Fibroblast of skin of back (primary cell): ENCODE data around the gene KCNQ1.

Source experiments
- DNase-seq: peaks from one replicate; pipeline ENCODE4 v3.0.0-alpha.2; 2013

KCNQ1 gene

DNA sequence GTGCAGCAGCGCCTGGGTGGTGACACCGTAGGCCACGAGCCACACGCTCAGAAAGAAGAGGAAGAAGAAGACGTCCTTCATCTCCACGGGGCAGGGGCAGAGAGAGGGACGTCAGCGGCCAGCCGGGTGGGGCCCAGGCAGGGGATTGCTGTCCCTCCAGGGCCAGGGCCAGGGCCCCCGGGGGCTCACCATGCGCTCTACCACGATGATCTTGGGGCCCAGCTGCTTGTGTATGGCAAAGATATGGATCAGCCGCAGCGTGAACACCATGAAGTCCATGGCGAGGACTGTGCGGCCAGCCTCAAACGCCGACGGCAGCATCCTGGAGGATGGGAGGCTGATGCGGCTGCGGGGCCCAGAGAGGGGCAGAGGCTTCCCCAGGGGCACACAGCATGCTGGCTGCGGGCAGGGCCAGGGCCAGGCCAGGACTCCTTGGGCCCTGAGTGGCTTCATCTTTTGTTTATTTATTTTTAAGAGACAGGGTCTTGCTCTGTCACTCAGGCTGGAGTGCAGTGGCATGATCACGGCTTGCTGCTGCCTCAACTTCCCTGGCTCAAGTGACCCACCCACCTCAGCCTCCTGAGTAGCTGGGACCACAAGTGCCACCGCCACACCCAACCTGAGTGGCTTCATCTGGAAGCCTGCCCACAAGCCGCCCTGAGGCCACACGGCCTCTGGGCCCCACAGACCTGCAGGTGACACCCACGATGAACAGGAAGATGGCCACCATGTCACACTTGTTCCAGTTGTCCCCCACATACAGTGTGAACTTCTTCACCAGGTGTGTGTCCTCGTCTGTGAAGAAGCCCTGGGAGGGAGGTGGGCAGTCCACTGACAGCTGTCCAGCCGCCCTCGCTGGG lies 33.1 kb upstream of the KCNQ1 start:
- no peak for DNase-seq

DNA sequence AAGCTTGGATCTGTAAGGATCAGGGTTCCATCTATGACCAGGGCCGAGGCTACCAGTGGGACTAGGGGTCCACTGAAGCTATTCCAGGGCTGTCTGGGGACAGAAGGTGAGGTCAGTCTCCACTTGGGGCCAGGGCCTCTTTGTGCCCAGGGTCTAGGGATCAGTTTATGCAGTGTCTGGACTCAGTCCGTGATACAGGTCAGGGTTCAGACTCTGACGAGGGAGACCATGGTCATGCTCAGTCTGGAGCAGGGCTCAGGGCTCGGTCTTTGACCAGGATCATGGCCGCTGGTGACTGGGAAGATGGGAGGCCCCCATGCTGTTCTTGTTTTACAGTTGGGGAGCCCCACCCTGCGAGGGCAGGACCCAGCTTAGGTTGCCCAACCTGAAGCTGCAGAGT lies 32.5 kb upstream of the KCNQ1 start:
- no peak for DNase-seq

- no peak for DNase-seq
Observed at GRCh38 chr11:2413742-2414579, 30.8 kb upstream of the KCNQ1 start.

DNA sequence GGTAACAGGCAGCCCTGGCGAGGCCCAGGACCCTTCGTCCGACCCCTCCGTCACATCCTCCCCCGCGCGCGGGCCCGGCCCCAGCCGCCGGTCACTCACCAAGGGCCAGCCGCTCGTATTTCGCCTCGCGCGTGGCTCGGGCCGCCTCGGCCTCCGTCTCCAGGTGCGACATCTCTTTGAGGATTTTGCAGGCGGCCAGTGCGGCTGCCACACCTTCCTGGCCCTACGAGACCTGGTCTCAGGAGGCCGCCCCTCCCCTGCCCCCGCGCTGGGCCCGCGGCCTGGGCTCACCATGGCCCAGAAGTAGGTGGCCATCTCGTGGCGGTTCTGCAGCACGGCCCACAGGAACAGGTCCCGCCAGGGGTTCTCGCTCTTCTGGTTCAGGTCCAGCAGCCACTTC lies 30.2 kb upstream of the KCNQ1 start:
- DNase-seq: no peak

DNA sequence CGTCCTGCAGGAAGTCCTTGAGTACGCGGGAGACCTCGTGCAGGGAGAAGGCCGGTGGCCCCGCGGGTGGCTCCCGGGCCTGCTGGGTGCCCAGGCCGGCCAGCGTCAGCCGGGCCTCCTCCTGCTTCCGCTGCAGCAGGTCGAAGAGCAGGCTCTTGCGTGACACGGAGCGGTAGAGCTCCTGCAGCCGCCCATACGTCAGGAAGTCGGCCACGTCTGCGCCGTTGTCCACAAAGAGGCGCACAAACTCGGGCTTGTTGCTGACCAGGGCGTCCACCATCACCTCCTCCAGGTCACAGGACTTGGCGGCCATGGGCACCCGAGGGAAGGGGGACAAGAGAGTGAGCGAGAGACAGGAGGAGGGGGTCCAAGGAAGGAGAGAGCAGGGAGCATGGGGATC lies 29.6 kb upstream of the KCNQ1 start:
- no peak for DNase-seq

GRCh38 chr11:2415601-2416380 lies 29.0 kb upstream of the KCNQ1 start:
- DNase-seq: no peak

- DNase-seq: no peak
Observed at GRCh38 chr11:2416765-2417164, 28.0 kb upstream of the KCNQ1 start.

DNA sequence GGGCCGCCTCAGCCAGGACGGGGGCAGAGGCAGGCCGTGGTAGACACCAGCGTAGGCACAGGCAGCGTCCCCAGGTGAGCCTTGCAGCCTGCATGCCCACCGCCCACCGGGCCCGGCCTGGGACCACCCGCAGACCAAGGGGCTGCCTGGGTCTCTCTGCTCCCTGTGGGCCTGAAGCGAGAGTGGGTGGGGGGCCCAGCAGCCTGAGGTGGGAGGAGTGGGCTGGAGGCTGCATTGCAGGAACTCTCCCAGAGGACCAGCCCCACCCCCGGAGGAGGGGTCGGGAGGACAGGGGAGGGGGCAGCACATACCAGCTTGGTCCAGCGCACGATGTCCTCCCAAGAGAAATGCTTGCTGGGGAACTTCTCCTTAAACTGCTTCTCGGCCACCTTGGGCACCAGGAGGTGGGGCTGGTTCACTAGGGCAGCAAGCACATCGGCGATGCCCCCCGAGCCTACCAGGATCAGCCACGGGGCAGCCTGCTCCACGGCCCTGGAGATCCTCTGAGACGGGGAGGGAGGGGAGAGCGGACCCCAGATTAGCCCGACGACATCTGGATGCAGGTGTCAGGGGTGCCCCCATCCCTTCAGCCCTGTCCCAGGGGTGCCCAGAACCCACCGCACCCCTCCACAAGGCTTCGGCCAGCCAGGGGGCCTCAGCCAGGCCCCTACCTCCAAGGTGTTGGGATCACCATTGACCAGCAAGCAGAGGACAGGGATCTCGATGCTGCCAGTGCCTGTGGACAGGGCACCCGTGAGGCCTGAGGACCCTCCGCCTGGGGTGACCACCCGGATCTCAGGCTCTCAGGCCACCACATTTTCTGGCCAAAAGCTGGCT lies 26.7 kb upstream of the KCNQ1 start:
- no peak for DNase-seq

- DNase-seq: no peak
Observed at GRCh38 chr11:2418693-2419360, 26.0 kb upstream of the KCNQ1 start.

- peak; percentile 55 for DNase-seq
Observed at GRCh38 chr11:2419638-2420501, 24.9 kb upstream of the KCNQ1 start.

GRCh38 chr11:2420502-2421225 lies 24.1 kb upstream of the KCNQ1 start:
- peak; percentile 56 for DNase-seq

DNA sequence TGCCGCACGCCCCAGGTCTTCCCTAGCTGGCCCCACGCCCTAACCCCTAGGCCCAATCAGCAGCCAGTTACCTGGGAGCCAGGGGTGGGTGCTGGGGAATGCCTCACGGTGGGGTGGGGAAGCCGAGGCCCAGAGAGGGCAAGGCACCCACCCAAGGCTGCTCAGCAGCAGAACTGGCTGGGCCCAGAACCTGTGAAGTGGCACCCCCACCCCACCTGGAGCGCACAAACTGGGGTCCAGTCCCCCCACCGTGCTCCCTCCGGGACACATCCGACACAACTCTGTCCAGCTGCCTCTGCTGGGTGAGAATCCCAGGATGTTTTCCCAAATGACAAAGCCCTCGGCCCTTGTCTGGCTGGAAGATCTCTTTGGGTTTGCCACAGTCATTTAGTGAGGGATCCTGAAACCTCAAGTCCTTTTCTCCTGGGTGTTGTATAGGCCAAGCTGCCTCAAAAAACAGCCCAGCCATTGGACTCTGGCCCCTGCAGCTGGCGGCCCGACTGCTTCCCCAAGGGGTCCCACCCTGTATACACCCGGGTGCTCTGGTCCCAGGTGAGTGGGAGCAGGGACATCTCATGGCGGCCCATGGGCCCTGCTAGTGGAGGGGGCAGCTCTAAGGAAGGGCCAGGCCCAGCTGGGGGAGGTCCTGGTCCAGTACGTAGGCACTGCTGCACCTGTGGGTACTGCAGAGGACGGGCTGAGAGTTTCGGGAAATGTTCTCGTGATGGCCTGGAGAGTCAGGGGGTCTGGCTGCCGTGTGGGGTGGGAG lies 23.4 kb upstream of the KCNQ1 start:
- DNase-seq: no peak

DNA sequence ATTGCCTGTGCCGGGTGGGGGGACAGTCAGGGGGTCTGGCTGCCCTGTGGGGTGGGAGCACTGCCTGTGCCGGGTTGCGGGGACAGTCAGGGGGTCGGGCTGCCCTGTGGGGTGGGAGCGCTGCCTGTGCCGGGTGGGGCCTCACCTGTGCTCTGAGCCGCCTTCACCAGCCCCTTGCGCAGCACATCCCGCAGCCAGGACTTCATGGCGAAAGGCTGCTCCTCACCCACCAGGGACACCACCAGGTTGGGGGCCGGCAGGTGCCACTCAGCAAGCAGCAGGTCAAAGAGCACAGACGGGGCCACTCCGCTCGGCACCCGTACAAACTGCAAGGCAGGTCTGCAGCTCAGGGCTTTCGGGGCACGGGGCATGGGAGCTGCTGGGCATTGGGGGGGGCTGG lies 22.8 kb upstream of the KCNQ1 start:
- DNase-seq: no peak

- no peak for DNase-seq
Observed at GRCh38 chr11:2422461-2423156, 22.2 kb upstream of the KCNQ1 start.

DNA sequence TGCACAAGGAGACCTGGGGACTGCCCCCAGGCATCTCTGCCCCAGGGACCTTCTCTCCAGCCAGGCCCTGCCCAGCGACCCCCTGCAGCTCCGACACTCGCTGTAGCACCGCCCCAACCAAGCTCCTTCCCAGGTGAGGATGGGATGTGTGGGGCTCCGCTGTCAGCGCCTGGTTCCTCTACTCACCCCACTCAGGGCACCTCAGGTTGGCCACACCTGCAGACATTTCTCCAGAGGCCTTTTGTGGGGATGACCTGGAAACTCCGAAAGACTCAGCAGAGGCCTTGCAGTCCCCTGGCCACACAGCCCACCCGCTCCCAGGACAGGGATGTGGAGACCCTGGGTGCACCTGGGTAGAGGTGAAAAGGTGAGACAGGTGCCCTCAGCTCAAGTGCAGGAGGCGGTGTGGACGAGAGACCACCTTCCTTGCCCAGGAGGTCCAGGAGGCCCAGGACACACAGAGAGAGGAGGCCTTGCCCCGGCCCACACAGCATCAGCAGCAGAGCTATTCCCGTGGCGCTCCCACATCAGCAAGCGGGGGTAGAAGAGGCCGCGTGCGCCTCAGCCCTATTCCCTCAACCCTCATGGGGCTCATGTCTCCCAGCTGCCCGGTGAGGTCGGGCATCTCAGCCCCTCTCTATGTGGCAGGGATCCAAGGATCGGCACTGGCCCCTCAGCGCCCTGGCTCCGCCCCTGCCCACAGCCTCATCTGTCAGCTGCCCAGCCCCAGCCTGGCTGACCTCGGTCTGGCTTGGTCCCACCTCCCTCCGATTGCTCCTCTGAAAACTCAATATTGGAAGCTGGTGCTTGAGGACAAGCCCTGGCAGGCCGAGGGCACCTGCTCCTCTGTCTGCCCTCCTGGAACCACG lies 21.4 kb upstream of the KCNQ1 start:
- no peak for DNase-seq

DNA sequence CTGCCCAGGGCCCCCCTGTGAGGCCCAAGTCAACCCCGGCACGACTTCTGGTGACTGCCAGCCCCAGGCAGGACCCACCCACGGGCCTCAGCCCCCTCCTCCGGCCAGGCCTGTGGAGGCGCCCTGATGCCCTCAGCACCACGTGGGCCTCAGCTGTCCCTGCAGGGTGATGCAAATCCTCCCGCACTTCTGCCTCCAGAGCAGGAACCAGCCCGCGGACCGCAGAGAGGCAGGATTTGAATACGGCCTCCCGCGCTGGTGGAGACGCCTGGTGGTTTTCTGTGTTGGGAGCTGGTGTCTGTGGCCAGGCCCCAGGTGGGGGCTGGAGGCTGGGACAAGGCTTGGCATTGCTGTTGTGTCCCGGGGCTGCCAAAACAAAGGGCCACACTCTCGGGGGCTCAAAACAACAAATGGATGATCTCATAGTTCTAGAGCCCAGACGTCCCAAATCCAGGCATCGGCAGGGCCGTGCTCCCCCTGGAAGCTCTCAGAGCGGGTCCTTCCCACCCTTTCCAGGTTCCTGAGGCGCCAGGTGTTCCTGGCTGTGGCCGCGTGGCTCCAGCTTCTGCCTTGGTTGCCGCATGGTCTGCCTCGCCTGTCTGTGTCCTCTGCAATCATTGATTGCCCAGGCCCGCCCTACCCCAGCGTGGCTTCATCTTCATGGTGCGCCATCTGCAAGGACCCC lies 19.9 kb upstream of the KCNQ1 start:
- DNase-seq: no peak

GRCh38 chr11:2425506-2425905 lies 19.3 kb upstream of the KCNQ1 start:
- DNase-seq: no peak
